Measurements from ENCODE around the gene ABCD3.

Gene ABCD3

GRCh38 chr1:94538243-94538827 lies 120.1 kb downstream of the ABCD3 start:
- Mint-ChIP-seq H3K36me3 (no peaks in the 10 kb centered on the region), H3K27me3 (peaks cover 31% of the 10 kb centered on the region), H3K4me1 (ENCODE audit: low read depth) (peaks cover 18% of the 10 kb centered on the region), H3K9me3 (ENCODE audit: low read depth) (no peaks in the 10 kb centered on the region), H3K4me3 (no peak overlapping the region), H3K27ac (no peak overlapping the region)

- Mint-ChIP-seq H3K4me1 (ENCODE audit: low read depth) (peaks cover 18% of the 10 kb centered on the region), H3K36me3 (no peaks in the 10 kb centered on the region), H3K27me3 (peaks cover 36% of the 10 kb centered on the region), H3K27ac (no peak overlapping the region), H3K4me3 (no peak overlapping the region), H3K9me3 (ENCODE audit: low read depth) (no peaks in the 10 kb centered on the region)
Measured at GRCh38 chr1:94539496-94539895, 121.3 kb downstream of the ABCD3 start.

- Mint-ChIP-seq H3K27me3 (peaks cover 38% of the 10 kb centered on the region), H3K36me3 (no peaks in the 10 kb centered on the region)
Measured at GRCh38 chr1:94540440-94541245, 122.5 kb downstream of the ABCD3 start.

GRCh38 chr1:94541246-94542087 lies 123.3 kb downstream of the ABCD3 start, which contains the start of gene F3:
TSS of gene F3 (minus strand) at chr1:94541759. CDS start at chr1:94541636, 123 bp downstream.
- Mint-ChIP-seq H3K4me3 (peak within 1 kb of the TSS; percentile 86), H3K27ac (no peak within 1 kb of the TSS), H3K9me3 (ENCODE audit: low read depth) (no peaks in the 10 kb centered on the region), H3K36me3 (no peaks in the 10 kb centered on the region), H3K27me3 (peaks cover 39% of the 10 kb centered on the region), H3K4me1 (ENCODE audit: low read depth) (peaks cover 18% of the 10 kb centered on the region)

More at GRCh38 chr1:94540440-94541245, 122.5 kb downstream of the ABCD3 start:
- Mint-ChIP-seq H3K27ac (peak overlapping the region; percentile 2), H3K9me3 (ENCODE audit: low read depth) (no peaks in the 10 kb centered on the region), H3K4me1 (ENCODE audit: low read depth) (peaks cover 18% of the 10 kb centered on the region), H3K4me3 (peak overlapping the region; percentile 78)

- Mint-ChIP-seq H3K27me3 (peaks cover 36% of the 10 kb centered on the region), H3K9me3 (ENCODE audit: low read depth) (no peaks in the 10 kb centered on the region), H3K27ac (no peak overlapping the region), H3K36me3 (no peaks in the 10 kb centered on the region), H3K4me3 (peak overlapping the region; percentile 86), H3K4me1 (ENCODE audit: low read depth) (peaks cover 18% of the 10 kb centered on the region)
Measured at GRCh38 chr1:94542088-94542870, 124.1 kb downstream of the ABCD3 start.

- Mint-ChIP-seq H3K27me3 (peaks cover 34% of the 10 kb centered on the region), H3K36me3 (no peaks in the 10 kb centered on the region), H3K4me1 (ENCODE audit: low read depth) (peaks cover 18% of the 10 kb centered on the region)
Measured at GRCh38 chr1:94543001-94543400, 124.8 kb downstream of the ABCD3 start.

GRCh38 chr1:94543893-94544635 lies 125.9 kb downstream of the ABCD3 start:
- Mint-ChIP-seq H3K27me3 (peaks cover 35% of the 10 kb centered on the region), H3K4me3 (no peak overlapping the region), H3K4me1 (ENCODE audit: low read depth) (peaks cover 18% of the 10 kb centered on the region), H3K27ac (no peak overlapping the region), H3K36me3 (no peaks in the 10 kb centered on the region), H3K9me3 (ENCODE audit: low read depth) (no peaks in the 10 kb centered on the region)

More at GRCh38 chr1:94543001-94543400, 124.8 kb downstream of the ABCD3 start:
- Mint-ChIP-seq H3K4me3 (peak overlapping the region; percentile 86), H3K9me3 (ENCODE audit: low read depth) (no peaks in the 10 kb centered on the region), H3K27ac (no peak overlapping the region)

- H3K4me3 Mint-ChIP-seq, result no peak overlapping the region
- H3K36me3 Mint-ChIP-seq, result no peaks in the 10 kb centered on the region
- H3K27ac Mint-ChIP-seq, result no peak overlapping the region
- no peaks in the 10 kb centered on the region for H3K9me3 Mint-ChIP-seq (ENCODE audit: low read depth)
- peaks cover 18% of the 10 kb centered on the region for H3K4me1 Mint-ChIP-seq (ENCODE audit: low read depth)
- peaks cover 27% of the 10 kb centered on the region for H3K27me3 Mint-ChIP-seq
Measured at GRCh38 chr1:94544706-94545490, 126.7 kb downstream of the ABCD3 start.

DNA sequence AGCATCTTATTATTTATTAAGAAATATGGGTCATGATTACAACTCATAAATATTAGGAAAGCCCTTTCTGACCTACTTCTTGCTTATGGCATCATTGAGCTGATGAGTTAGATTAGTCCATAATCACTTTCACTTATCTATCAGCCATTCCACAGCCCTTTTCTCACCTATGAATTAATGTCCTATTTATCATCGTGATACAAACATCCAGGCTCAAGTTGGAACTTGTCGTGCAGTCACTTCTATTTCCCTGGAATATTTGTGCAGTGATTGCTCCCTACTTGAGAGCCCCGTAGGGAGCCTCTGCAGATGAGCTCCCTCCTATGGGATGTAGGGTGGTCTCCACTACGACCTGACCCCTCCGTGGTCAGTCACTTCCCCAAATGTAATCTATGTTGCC lies 131.5 kb downstream of the ABCD3 start:
- Mint-ChIP-seq H3K9me3 (ENCODE audit: low read depth) (no peaks in the 10 kb centered on the region), H3K27ac (no peak overlapping the region), H3K36me3 (no peaks in the 10 kb centered on the region), H3K4me1 (ENCODE audit: low read depth) (no peaks in the 10 kb centered on the region), H3K4me3 (no peak overlapping the region), H3K27me3 (peaks cover 10% of the 10 kb centered on the region)

DNA sequence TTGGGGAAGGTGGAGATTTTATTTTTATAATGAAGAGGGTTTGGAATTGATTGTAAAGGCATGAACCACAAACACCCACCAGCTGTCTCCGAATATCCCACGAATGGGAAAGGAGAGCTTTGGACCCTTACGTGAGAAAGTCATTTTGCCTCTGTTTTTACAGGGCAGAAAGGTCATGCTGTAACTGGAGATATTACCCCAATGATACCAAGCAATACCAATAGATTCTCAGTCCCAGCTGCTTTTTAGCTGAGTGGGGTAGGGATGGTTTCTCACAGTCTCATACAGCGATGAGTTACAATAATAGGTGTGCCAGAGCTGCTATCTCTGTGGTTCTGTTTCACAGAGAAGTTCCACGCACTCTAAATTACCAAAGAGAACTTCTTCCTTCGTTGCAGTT lies 132.2 kb downstream of the ABCD3 start:
- H3K27me3 Mint-ChIP-seq, result peaks cover 7% of the 10 kb centered on the region
- no peaks in the 10 kb centered on the region for H3K9me3 Mint-ChIP-seq (ENCODE audit: low read depth)
- no peak overlapping the region for H3K4me3 Mint-ChIP-seq
- H3K4me1 Mint-ChIP-seq (ENCODE audit: low read depth), result no peaks in the 10 kb centered on the region
- H3K27ac Mint-ChIP-seq, result no peak overlapping the region
- H3K36me3 Mint-ChIP-seq, result no peaks in the 10 kb centered on the region

GRCh38 chr1:94550800-94551241 lies 132.6 kb downstream of the ABCD3 start:
- H3K4me1 Mint-ChIP-seq (ENCODE audit: low read depth), result no peaks in the 10 kb centered on the region
- no peaks in the 10 kb centered on the region for H3K36me3 Mint-ChIP-seq
- no peaks in the 10 kb centered on the region for H3K9me3 Mint-ChIP-seq (ENCODE audit: low read depth)
- H3K27me3 Mint-ChIP-seq, result peaks cover 8% of the 10 kb centered on the region
- no peak overlapping the region for H3K27ac Mint-ChIP-seq
- H3K4me3 Mint-ChIP-seq, result no peak overlapping the region

DNA sequence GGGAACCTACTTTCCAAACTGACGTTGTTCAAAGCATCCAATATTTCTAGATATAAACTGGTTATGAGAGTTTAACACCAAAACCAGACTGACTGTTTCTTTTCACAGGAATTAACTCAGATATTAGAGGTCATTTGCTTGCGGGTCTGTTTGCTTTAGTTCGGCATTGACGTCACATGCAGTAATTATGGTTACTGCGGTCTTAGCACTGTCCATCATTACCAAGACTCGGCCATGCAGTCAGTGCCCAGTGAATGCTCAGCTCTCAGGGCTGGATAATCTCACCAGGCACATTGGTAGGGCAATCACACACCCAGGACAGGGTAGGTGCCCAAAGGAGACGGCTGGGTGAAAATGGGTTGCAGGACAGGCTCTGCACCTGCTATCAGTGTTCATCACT lies 133.3 kb downstream of the ABCD3 start:
- Mint-ChIP-seq H3K4me3 (no peak overlapping the region), H3K4me1 (ENCODE audit: low read depth) (no peaks in the 10 kb centered on the region), H3K36me3 (no peaks in the 10 kb centered on the region), H3K27me3 (peaks cover 5% of the 10 kb centered on the region), H3K9me3 (ENCODE audit: low read depth) (no peaks in the 10 kb centered on the region), H3K27ac (no peak overlapping the region)

DNA sequence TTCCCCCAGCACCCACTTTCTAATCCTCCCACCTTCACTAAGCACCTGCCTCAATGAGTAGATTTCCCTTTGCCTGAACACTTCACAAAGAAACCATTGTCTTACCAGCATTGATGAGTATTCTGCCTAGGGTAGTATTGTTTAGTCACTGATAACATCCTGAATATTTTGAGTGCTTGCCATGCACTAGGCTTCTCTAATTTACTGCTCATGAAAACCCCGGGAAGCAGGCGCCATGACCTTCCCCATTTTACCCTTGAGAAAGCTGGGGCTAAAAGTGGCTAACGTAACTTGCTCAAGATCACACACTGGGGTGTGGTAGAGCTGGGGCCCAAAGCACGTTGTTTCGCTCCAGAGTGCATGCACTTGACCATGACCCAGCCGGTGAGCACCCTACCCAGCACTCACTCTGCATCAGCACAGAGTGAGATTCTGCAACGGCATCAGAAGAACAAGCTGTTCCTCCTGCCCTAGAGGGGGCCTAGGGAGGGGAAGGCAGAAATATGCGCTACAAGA lies 133.9 kb downstream of the ABCD3 start:
- Mint-ChIP-seq H3K9me3 (ENCODE audit: low read depth) (no peaks in the 10 kb centered on the region), H3K27ac (no peak overlapping the region), H3K27me3 (peaks cover 4% of the 10 kb centered on the region)

More for the DNA sequence above, 133.9 kb downstream of the ABCD3 start:
- Mint-ChIP-seq H3K4me3 (no peak overlapping the region), H3K36me3 (no peaks in the 10 kb centered on the region), H3K4me1 (ENCODE audit: low read depth) (no peaks in the 10 kb centered on the region)

Data from activated naive CD8-positive, alpha-beta T cell (primary cell).